HG03575 (cell line): Measurements from ENCODE around the gene COL4A6.

Experiments used
- ATAC-seq: cut with Tn5 transposase; IDR thresholded peaks from one replicate; pipeline ENCODE4 v1.9.1; 2021; ENCODE audit not compliant: unreplicated experiment, insufficient number of reproducible peaks, low FRiP score; ENCODE audit errors: extremely low read depth

COL4A6 gene

GRCh38 chrX:108230574-108230973, 207.6 kb downstream of the COL4A6 start:
- ATAC-seq: no peak

- ATAC-seq: no peak
Measured at GRCh38 chrX:108224727-108225621, 213.2 kb downstream of the COL4A6 start.

GRCh38 chrX:108224218-108224617, 214.0 kb downstream of the COL4A6 start:
- ATAC-seq: no peak

GRCh38 chrX:108223585-108223984, 214.6 kb downstream of the COL4A6 start:
- ATAC-seq: no peak

GRCh38 chrX:108221301-108221864, 216.8 kb downstream of the COL4A6 start:
- no peak for ATAC-seq

- no peak for ATAC-seq
Measured at GRCh38 chrX:108219949-108220601, 218.1 kb downstream of the COL4A6 start.

GRCh38 chrX:108217876-108218275, 220.3 kb downstream of the COL4A6 start:
- no peak for ATAC-seq

- no peak for ATAC-seq
Measured at GRCh38 chrX:108216919-108217571, 221.2 kb downstream of the COL4A6 start.

- ATAC-seq: no peak
Measured at GRCh38 chrX:108216405-108216804, 221.8 kb downstream of the COL4A6 start.

GRCh38 chrX:108211301-108211700, 226.9 kb downstream of the COL4A6 start:
- no peak for ATAC-seq

GRCh38 chrX:108209006-108209554, 229.1 kb downstream of the COL4A6 start:
- ATAC-seq: no peak

- no peak for ATAC-seq
Measured at GRCh38 chrX:108203540-108203939, 234.7 kb downstream of the COL4A6 start.

GRCh38 chrX:108199691-108200090, 238.5 kb downstream of the COL4A6 start:
- ATAC-seq: no peak

- ATAC-seq: no peak
Measured at GRCh38 chrX:108199041-108199440, 239.2 kb downstream of the COL4A6 start.

- ATAC-seq: no peak
Measured at GRCh38 chrX:108198420-108198819, 239.8 kb downstream of the COL4A6 start.

GRCh38 chrX:108186811-108187210, 251.4 kb downstream of the COL4A6 start:
- no peak for ATAC-seq

GRCh38 chrX:108178143-108178498, 260.1 kb downstream of the COL4A6 start:
- no peak for ATAC-seq

- ATAC-seq: no peak
Measured at GRCh38 chrX:108177351-108178142, 260.7 kb downstream of the COL4A6 start.

GRCh38 chrX:108173874-108174273, 264.3 kb downstream of the COL4A6 start:
- no peak for ATAC-seq
